ENCODE results near the gene MYOC.
A peak's percentile ranks its signal among the peaks of the same experiment; 100 is the strongest.
"Not testable (repeated sequence)": the region's sequence is repeated elsewhere in the genome, so short reads cannot be mapped to it uniquely, and the experiment has no call there.

Gene MYOC

DNA sequence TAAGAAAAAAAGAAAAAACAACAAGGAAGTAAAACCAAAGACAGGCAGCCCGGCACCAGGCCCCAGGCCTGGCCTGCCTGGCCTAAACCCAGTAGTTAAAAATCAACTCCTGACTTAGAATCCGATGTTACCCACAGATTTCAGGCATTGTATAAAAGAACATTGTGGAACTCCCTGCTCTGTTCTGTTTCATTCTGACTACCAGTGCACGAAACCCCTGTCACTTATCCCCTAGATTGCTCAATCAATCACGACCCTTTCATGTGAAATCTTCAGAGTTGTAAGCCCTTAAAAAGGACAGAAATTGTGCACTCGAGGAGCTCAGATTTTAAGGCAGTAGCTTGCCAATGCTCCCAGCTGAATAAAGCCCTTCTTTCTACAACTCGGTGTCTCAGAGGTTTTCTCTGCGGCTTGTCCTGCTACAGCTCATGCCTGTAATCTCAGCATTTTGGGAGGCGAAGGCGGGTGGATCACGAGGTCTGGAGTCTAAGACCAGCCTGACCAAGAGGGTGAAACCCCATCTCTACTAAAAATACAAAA, 46.0 kb downstream of the MYOC start:
- no peak for DNase-seq (ENCODE audit: low read depth)

DNA sequence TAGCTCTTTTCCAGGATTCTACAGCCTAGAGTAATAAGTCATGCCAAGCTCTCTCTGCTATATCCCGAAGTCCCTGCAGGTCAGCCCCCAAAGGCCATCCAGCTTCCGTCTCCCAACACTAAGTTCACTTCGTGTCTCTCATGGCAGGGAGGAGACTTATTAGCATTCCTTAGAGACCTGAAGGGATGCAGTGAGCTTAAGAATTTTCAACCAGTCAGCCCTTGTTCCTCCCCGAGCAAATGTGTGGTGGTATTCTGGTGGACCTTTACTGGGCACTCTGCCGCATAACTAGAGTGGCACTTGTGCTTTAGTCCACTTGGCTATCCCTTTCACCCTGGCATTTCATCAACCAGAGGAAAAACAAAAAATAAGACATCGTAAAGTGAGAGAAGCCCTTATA, 49.4 kb downstream of the MYOC start:
- not testable (repeated sequence) for DNase-seq (ENCODE audit: low read depth)

DNA sequence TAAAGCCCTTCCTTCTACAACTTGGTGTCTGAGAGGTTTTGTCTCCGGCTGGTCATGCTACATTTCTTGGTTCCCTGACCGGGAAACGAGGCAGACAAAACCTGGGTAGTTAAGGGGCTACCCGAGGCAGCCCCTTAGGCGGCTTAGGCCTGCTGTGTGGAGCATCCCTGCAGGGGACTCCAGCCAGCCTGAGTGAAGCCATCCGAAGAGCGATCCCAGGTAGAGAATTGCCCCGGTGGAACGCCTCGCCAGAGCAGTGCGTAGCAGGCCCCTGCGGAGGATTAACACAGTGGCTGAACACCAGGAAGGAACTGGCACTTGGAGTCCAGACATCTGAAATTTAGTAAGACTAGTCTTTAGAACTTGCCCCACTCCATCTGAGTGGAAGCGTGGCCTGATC, 51.6 kb downstream of the MYOC start:
- no peak for DNase-seq (ENCODE audit: low read depth)

DNA sequence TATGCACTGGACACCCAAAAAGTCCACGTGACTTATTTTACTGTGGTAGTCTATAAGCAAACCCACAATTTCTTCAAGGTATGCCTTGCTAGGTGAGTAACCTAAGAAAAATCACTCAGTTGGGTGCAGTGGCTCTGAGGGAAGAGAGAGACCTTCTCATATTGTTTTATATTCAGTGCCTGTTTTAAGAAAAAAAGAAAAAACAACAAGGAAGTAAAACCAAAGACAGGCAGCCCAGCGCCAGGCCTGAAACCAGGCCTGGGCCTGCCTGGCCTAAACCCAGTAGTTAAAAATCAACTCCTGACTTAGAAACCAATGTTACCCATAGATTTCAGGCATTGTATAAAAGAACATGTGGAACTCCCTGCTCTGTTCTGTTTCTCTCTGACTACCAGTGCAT, 52.2 kb downstream of the MYOC start:
- not testable (repeated sequence) for DNase-seq (ENCODE audit: low read depth)

DNA sequence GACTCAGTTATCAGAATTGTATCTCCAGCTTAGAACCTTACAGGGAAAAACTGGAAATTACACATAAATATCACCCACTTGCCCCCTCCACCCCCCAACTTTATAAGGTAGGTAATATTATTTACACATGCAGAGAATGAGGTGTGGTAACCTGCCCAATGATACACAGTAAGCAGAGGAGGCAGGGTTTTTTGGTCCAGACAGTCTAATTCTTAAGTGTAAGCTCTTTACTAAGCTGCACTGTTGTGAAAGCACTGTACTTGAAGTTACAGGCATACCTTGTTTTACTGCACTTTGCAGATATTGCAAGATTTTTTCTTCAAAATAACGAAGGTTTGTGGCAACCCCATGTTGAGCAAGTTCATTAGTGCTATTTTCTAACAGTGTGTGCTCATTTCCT, 55.3 kb downstream of the MYOC start:
- no peak for DNase-seq (ENCODE audit: low read depth)

DNA sequence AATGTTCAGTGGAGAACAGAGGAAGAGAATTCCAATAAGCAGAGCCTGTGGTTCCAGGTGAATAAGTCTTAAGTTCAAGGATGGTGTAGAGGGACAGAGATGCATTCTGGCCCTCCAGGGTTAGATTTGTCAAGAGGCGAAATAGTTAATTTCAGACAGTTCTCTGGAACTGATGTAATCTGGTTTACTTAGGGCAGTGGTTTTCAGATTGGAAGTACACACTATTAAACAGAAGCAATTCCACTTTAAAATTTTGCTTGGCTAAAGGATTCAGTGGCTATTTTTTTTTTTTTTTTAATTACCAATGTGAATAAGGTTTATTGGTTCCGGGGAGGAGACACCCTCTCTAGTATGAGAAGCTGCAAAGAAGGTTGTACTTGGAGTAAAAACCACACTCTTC, 55.8 kb downstream of the MYOC start:
- DNase-seq (ENCODE audit: low read depth), result no peak

DNA sequence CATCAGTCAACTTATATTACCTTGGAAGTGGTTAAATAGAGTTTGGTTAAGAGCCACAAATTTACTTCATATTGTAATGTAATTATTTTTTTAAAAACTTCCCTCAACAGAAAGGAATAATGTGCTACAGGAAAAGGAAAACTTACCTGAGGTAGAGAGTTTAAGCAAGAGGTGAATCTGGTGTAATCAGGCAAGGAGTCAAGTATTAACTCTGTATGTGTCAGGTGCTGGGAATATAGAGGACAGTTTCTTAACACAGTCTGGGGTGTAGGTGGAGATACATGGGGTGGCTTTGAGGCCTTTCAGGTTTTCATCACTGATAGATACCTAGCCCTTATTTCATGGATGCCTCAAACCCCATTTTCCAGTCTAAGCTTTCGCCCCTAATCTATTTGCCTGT, 56.4 kb downstream of the MYOC start:
- no peak for DNase-seq (ENCODE audit: low read depth)

DNA sequence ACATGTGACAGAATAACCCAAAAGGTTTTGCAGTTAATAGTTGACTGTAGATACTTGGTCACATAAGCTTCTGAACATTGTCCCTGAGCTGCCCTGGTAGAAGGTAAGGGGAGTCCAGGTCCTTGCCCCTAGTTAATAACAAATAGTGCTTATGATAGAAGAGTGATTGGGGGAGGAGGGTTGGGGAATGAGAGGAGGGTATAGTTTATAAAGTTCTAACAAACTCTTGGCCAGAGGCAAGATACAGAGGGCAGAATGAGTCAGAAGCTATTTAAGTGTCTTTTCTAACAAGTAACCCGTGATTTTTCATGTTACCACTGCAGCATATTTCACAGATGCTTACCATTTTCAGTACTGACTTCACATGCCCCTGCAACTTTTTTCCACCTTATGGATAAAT, 57.2 kb downstream of the MYOC start:
- DNase-seq (ENCODE audit: low read depth), result peak; percentile 36

DNA sequence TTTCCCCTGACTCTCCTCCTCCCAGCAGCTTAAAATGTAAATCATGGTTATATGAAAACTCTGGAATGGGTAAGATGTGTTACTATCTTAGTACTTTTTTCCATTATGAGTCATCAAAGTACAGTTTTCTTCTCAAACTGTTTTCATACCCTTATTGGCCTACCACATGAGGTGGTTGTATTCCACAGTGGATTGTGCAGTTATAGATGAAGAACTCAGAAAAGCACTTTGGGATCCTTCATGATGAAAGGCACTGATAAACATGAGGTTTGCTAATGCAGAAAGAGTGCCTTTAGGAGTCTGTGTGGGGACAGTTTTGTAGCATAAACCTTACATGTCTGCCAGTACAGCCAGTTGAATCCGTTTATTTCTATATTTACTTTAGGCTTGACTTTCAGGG, 62.5 kb downstream of the MYOC start:
- DNase-seq (ENCODE audit: low read depth), result peak; percentile 14

DNA sequence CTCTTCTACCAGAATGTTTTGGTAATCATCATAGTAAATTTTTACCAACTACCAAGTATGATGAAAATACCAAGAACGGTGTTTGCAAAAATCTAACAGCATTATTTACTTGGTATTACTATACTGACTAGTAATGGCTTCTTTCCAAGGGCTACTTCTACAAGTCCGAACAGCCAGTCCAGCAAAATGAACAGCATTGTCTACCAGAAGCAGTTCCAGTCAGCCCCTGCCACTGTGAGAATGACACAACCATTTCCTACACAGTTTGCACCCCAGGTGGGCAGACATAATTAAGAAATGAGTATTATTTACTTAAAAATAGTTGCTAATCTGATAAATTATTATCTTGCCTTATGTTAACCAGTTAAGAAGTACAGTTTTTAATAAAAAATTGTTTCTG, 64.3 kb downstream of the MYOC start:
- DNase-seq (ENCODE audit: low read depth), result no peak

DNA sequence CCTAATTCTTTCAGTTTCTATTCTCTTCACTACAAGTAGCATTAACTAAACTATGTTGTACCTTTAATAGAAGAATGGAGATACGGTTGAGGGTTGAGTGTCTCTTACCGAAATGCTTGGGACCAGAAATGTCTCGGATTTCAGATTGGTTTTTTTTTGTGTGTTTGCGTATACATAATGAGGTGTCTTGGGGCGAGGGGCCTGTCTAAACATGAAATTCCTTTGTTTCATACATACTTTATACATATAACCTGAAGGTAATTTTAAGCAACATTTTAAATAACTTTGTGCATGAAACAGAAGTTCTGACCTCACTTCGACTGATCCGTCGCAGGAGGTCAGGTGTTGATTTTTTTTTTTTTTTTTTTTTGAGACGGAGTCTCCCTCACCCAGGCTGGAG, 66.8 kb downstream of the MYOC start:
- no peak for DNase-seq (ENCODE audit: low read depth)
